GM21360 (cell line): Measurements from ENCODE around the gene DCLK1.

Source experiments
- ATAC-seq: cut with Tn5 transposase; IDR thresholded peaks from one replicate; pipeline ENCODE4 v1.9.1; 2021; ENCODE audit warnings: mild to moderate bottlenecking, moderate library complexity; ENCODE audit not compliant: unreplicated experiment

The DCLK1 gene

DNA sequence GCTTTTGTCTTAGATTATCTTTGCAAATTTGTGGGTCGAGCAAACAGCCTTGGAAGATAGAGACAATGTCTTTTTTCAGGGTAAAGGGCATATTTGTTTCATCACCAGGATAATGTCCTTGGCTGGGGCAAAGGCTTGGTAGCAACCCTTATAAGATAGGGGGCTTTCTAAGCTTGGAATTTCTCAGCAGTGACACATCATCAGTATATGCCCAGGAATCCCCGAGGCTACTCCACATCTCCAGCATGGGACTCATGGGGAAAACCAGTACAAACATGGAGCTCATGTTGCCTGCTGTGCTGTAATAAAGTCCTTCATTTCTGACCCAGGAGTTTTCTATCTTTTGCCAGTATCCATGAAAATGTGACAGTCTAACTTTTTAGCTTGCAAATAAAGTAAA lies 77.1 kb downstream of the DCLK1 start:
- ATAC-seq, result no peak

DNA sequence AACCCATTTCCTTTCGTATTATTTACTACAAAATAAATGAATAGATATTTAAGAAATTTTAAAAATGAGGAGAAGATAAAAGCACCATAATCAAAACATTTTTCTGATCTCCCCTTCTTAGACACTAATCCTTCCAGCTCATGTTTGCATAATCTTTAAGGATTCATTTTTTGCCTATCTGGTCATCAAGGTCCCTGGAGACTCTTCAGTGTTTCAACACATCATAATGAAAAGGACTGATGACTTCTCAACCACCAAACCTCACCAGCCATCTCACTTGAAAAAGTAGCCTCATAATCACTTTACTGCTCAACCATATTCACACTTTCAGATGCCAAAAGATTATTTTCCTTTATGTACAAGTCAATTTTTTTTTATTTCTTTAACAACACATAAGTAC lies 80.1 kb downstream of the DCLK1 start:
- ATAC-seq, result no peak

DNA sequence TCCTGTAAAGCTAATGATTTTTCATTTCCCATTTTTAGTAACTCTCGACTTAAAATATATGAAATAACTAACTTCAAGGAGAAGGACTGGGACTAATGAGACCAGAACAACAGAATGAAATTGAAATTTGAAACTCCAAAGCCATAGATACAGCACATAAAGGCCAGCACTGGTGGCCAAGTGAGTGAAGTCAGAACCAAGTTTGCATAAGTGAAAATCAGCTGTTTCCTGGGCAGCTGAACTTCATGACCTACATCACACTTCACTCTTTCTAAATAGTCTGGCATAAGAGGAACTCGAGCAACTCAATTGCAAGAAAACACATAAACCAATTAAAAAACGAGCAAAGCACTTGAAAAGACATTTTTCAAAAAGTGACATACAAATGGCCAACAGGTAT lies 84.5 kb downstream of the DCLK1 start:
- ATAC-seq, result no peak

DNA sequence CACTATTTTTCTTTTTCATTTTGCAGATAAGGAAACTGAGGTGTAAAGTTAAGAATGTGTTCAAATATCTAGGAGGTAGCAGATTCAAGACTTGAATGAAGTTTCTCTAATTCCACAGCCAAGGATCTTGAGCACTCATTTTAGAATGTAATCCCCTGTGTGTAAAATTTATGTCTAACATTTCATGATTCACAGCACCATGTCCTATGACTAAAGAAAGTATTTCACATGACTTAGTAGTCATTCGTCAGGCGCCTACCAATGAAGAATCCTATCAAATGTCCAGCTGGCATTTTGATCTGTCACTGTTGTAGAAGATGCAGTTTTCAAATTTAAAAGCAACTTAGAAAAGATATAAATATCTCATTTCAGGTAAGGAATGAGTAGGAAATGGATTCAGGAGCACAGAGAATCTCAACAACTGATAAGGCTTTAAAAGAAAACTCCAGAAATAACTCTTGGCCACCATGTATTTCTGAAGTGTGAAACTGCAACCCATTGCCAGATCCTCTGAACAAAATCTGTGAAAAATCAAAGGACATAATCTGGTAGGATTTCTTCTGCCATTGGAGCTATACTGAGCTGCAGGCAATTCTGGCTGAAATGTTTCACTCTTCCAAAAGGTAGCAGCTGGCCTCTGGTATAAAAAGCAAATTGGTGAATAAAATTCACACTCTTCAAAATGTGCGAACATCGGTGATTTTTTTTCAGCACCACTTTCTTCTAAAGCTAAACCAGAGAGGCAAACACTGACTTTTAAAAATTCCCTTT lies 92.2 kb downstream of the DCLK1 start:
- no peak for ATAC-seq

DNA sequence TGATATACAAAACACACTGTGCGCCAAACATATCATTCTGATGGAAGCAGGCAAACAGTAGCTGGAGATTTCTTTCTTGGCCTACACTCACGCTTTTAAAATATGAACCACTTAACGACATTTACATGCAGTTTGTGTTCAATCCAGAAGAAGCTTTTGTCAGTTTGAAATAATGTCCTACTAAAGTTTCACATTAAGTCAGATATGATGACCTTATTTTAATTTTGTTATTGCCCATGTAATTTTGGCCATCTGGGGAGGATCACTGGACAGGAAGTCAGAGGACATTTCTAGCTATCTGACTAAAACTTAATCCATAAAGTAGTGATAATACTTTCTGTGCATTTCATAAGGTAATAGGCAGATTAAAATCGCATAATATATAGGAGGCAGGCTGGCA lies 98.1 kb downstream of the DCLK1 start:
- ATAC-seq, result no peak

DNA sequence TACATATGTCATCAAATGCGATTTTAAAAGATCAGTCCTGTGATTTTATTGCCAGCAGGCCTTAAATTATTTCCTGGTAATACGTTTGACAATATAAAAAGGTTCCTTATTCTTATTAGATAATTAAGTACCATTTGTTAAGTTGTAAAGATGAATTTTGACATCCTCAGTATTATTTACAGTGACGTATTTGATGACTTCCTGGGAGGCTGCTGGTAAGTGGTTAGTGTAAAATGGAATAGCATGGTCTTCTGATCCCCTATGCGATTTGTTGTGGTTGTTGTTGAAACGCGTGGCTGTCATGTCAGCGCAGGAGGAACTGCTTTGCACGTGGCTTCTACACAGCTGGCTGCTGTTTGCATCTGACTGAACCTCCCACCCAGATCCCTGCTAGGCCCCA lies 99.7 kb downstream of the DCLK1 start:
- ATAC-seq, result no peak

DNA sequence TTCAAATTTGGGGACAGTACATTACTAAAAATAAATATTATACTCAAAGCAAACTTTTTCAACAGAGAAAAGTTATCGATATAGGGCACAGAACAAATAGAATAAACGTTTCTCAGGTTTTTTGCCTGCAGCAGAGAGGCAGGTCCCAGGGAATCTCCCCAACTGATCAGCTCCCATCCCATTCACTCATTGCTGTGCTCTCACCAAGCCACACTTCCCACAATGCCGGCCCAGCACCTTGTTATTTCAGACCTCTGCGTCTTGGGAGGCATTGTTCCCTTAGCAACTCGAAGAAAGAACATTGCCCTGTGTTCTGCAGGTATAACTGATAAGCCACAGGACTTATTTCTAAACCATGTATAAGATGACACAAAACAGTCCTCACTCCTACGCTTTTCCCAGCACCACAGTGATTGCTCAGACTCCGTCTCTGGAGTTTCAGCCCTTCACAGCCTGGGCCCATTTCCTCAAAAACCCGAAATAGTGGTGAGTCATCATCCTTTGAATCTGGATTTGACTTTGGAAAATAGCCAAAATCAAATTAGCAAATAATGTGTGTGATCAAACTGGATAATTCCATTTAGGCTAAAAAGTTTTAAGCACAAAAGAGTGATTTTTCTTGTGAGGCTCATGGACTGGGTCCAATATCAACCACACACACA lies 100.4 kb downstream of the DCLK1 start:
- ATAC-seq, result no peak

DNA sequence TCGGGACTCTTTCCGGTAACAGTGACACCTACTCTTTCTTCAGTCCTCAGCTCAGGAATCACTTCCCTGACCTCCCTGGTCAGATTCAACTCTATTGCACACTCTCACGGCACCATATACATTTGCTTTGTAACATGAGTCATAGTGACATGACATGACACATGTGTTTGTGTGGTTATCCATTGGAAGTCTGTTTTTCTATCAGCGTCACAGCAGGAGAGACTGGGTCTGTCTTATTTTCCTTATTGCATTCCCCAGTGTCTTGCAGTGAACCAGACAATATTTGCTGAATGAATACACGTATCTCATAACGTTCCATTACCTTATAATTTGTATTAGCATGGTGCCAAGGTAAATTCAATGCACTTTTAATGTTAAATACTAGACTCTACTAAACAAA lies 102.0 kb downstream of the DCLK1 start:
- no peak for ATAC-seq

DNA sequence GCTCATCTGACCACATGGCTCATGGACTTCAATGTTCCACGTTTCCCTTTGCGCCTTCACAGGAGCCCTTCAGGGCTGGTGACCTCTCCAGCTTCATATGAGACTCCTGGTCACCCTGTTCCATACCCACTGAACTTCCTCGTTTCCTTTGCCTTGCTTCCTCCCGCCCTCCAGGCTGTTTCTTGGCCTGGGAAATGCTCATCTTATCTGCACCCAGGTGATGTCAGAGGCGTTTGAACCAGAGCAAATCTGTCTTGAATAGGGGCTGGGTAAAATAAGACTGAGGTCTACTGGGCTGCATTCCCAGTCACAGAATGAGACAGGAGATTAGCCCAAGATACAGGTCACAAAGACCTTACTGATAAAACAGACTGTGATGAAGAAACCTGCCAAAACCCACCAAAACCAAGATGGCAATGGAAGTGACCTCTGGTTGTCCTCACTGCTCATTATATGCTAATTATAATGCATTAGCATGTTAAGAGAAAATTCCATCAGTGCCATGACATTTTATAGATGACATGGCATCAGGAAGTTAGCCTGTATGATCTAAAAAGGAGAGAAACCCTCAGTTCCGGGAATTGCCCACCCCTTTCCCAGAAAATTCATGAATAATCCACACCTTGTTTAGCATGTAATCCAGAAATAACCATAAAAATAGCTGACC lies 102.7 kb downstream of the DCLK1 start:
- no peak for ATAC-seq

DNA sequence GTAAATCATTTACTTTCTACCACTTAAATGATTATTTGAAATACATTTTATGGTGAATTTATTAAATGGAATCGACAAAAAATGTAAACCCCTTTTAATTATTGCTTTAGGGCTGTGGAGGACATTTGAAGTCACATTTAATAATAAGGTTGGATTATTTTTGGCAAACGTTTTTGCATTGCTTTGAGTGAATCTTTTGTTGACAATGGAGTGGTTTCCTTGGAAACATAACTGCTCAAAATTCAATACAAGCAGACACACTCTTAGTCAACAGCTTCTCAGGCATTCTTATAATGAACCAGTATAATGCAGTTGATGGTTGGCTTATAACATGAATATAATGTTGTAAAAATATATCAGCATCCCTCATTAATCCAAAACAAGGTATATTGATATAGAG lies 104.7 kb downstream of the DCLK1 start:
- ATAC-seq, result no peak

DNA sequence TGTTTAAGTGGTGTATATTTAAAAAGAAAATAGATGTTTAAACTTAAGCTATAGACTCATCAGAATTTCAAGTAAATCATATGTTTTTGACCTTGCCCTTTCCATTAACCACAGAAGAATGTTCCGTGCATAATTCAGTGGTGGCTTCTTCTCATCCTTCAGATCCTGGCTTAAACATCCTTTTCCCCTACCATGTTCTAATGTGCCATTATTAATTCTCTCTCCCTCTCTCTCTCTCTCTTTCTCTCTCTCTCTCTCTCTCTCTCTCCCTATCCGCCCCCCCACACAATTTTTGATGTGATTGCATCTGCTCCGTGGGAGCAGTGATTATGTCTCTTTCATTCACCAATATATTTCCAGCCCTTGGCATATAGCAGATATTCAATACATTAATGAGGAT lies 116.4 kb downstream of the DCLK1 start:
- ATAC-seq, result no peak

DNA sequence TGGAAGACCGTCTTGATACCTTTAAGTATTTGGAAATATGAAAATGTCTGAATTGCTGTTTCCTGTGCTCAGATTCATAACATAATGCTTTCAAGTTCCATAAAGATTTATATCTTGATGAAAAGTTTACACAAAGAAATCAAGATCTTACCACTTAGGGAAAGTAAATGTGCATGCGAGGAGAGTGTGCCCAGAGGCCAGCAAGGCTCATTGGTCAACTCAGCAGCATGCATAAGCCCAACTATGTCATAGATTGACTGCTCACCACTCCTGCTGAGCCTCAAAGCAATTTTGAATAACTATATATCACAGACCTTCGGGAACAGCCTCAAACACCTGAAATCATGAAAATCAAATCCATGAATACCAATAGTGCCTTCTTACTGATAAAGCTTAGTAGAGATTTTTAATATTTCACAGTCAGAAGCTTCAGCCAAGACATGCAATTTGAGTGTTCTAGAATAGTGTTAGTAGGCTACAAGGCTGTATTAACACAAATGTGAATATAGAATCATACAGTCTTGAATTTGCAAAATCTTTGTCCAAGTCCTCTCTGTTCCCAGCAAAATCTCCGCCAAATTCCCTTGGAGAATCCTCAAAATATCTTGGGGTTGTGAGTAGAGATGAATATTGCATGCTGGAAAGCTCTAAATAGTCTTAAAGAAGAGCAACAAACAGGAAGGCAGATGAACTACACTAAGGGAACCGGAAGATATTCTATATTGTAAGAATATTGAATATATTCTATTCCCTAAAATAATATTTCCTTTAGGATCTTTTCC lies 124.1 kb downstream of the DCLK1 start:
- ATAC-seq, result no peak

DNA sequence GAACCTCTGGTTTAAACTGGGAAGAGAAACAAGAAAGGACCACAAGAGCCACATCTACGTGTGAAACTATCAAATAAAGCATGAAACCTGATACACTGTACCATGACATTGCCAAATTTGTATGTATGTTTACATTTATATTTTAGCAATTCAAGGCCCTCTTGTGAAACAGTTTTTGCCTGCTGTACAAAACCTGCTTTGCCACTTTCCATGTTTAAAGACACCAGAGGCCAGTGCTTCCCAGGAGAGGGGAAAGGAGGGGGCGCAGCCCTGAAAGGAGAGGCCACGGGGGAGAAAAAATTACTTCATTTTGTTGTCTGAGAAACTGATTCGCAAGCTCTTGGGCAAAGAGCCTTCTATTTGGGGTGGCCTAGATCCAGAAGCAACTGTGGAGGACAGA lies 124.8 kb downstream of the DCLK1 start:
- ATAC-seq, result no peak

DNA sequence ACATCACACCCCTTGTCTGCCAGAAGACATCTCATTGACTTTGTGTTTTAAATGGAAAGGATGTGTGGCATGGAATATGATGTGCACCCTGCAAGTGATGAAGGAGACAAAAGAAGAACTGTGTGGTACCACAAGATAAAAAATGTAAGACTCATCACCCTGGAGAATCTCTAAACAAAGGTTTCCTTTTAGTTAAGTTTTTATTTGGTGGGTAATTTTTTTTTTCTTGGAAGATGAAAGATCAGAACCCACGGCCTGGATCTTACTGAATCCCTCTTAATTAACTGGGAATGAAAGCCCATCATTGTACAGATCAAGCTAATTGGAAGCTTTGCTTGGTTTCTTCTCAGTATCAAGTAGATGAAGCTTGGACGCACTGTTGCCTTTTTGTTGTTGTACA lies 129.6 kb downstream of the DCLK1 start:
- no peak for ATAC-seq

DNA sequence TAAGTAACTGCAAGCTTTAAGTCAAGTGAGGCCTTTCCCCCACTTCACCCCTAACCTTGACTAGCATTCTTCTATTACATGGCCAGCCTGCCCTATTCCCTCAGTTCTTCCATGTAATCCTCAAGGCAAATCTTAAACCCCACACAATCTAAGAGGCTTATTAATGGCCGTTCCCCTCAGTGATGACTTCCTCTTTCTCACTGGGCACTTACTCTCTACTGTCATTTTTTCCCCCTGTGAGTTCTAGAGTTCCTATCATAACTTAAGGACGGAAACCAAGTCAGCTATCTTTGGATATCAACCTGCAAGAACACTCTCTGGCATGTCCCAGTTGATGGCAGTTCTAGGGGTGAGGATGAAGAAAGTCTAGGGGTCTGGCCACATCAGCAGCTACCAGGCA lies 131.2 kb downstream of the DCLK1 start:
- ATAC-seq, result no peak

DNA sequence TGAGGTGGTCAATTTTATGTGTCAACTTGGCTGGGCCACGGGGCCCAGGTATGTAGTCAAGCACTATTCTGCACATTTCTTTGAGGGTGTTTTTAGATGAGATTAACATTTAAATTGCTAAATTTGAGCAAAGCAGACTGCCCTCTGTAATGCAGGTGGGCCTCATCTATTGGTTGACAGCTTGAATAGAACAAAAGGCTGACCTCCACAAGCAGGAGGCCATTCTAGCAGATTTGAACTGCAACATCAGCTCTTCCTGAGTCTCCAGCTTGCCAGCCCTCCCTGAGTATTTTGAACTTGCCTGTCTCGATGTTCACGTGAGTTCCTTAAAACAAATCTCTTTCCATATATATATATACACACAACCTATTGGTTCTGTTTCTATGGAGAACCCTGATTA lies 134.8 kb downstream of the DCLK1 start:
- no peak for ATAC-seq

DNA sequence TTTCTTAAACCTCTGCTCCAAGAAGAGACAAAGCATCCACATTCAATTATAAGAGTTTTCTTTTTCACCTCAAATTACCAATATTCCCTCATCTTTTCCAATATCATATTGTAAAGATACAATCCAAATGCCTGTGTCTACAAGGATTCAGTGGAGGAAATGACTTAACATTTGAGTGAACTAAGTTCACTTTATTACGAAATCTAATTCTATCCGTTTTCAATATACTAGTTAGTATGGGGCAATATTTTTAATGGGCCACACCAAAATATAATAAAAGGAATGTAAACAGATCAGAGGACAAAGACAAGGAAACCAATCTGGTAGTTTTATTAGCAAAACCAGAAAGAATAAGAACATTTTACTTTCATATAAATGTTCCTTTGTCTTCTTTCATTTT lies 136.0 kb downstream of the DCLK1 start:
- ATAC-seq, result no peak

DNA sequence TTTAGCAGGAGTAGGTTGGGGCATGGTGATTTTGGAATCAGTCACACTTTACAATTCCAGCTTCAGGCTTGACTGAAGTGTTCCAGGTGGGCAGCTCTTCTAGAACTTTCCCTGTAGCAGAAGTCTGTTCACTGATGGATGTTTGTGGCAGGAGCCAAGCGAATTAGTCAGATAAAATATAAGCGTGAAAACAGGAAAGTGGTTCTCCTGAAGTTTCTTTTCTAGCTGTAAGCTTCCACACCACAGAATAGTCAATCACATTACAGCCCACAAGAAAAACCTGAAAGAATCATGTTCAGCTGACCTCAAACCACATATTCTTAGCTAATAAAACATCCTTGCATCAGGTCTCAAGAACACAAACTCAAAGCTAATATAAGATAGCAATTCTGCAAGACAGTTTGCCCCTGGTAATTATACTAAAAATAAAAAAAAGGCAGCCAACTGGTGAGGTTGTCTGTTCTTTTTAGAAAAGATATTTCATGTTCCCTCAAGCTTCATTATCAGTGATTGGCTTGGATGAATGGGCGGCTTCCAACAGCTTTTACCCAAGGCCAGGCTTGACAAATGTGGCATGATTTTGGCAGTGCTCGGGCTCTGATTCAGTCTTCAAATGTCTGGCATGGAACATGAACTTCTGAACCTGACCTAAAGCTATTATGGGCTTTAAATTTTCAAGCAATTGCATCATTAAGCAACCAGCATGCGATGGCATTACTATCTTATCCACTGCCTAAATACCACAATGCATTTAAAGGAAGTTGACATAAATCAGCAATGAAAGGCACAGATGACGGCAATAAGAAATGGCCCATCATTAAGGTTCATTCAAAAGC lies 136.8 kb downstream of the DCLK1 start:
- no peak for ATAC-seq

DNA sequence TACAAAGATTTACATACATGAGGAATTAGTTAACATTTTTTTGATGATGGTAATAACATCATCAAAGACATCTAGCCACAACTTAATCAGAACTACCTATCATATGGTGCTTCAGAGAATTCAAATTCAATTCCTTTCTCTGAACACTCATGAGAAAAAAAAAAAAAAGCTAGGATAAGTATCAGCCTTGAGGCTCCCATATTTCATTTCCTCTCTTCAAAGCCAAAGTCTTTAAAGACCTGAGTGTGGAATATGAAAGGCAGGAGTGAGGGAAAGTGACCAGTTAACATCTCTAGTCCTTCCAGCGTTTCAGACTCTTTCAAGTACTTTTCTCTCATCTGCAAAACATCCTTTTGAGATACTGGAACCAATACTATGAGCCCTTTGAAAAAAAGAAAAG lies 137.5 kb downstream of the DCLK1 start:
- no peak for ATAC-seq

DNA sequence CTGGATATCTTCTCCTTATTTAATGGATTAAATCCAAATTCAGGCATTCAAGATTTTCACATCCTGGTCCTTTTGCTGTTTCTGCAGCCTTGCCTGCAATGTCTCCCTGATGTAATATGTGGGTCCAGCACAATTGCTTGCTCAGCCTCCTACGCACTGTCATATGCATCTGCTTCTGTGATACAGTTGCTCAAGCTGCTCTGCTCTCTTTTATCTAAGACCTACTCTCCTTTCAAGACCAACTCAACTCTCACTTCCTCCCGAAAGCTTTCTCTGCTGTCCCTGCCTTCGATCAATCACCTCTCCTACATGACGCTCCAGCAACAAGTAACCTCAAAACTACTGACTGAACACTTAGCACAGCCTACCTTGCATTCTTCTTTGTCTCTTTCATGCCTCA lies 138.2 kb downstream of the DCLK1 start:
- no peak for ATAC-seq

DNA sequence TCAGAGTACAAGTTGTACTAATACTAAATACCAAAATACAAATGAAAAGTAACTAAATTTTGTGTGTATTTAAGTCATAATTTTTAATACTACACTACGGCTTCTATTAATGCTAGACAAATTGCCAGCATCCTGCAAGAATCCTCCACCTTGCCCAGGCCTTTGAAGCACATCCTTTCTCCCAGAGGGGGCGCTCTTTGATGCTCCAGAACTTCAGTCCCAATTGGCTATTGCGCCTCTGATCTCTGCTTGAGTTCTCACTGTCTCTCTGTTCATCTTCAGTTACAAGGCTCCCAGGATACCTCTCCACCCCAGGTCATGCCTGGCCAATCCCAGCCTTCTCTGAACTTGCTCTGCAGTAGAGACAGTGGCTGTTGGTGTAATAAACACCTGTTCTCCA lies 141.0 kb downstream of the DCLK1 start:
- ATAC-seq, result no peak
